Mesodermal cell (in vitro differentiated cells): ENCODE results near the gene ATP13A3.

ENCODE experiments used
- H3K27ac ChIP-seq: 2 replicates; pipeline ENCODE4 v1.7.0; 2013; ENCODE audit warnings: mild to moderate bottlenecking, low read depth, low read length, moderate library complexity; ENCODE audit not compliant: severe bottlenecking
- H3K36me3 ChIP-seq: 2 replicates; pipeline ENCODE4 v1.7.1; 2013; ENCODE audit warnings: mild to moderate bottlenecking, low read length, moderate library complexity; ENCODE audit not compliant: control insufficient read depth, insufficient read depth
- H3K4me1 ChIP-seq: one replicate; pipeline ENCODE4 v1.7.1; 2013; ENCODE audit warnings: mild to moderate bottlenecking, low read length; ENCODE audit not compliant: insufficient read depth, control insufficient read depth, poor library complexity, severe bottlenecking
- H3K4me3 ChIP-seq: 2 replicates; pipeline ENCODE4 v1.7.0; 2013; ENCODE audit warnings: low read length, control low read depth, mild to moderate bottlenecking; ENCODE audit not compliant: insufficient read depth, poor library complexity, severe bottlenecking; ENCODE audit errors: extremely low read depth
- H3K9me3 ChIP-seq: 2 replicates; pipeline ENCODE4 v1.7.1; 2013; ENCODE audit warnings: mild to moderate bottlenecking, low read length, moderate library complexity; ENCODE audit not compliant: control insufficient read depth
- WGBS, 2 experiments: methylation state at CpG; one replicate each; pipeline ENCODE4 v1.1.5; 2013; ENCODE audit warnings: missing lambda C conversion rate in 2 of 2; ENCODE audit not compliant: insufficient coverage in 2 of 2; 5-methylcytosine and 5-hydroxymethylcytosine counted together

Gene ATP13A3

DNA sequence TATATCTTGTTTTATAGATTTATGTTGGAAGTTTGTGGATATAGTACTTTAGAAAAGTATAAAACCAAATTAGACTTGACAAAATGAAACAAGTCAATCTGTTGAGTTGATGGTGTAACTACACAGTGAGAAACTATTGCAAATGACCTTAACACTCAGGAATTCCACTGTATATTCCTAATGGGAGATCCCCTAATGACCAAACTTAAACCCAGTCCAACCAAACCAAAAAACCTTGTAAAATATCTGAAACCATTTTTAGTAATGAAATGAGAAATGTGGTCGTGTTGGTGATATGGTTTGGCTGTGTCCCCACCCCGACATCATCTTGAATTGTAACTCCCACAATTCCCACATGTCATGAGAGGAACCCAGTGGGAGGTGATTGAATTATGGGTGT, 31.9 kb upstream of the ATP13A3 start:
- Histone ChIP-seq H3K4me1 (no peaks in the 10 kb centered on the region), H3K4me3 (no peak overlapping the region), H3K9me3 (no peaks in the 10 kb centered on the region), H3K27ac (no peak overlapping the region), H3K36me3 (no peaks in the 10 kb centered on the region)
- no CpG with 5 or more reads among the region's 2 CpGs for WGBS, 2 experiments

DNA sequence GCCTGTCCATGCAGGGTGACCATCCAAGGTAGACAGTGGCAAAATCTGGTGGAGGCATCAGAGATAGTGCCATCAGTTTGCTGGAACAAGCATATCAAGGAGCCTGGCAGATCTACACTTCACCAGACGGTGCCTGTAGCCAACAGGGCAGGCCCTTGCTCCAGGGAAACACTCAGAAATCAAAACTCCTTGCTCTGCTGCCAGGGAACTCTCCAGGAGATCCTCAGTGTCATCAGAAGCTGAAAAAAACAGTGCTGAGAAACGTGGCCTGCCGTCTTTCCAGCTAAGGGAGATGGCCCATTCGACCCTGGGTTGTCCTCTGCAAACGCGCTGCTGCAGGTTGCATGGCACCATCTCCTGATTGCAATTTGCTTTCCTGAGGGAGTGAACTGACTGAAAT, 30.5 kb upstream of the ATP13A3 start:
- Histone ChIP-seq H3K4me3 (no peak overlapping the region), H3K27ac (no peak overlapping the region), H3K36me3 (no peaks in the 10 kb centered on the region), H3K4me1 (no peaks in the 10 kb centered on the region), H3K9me3 (no peaks in the 10 kb centered on the region)
- 66 to 74% methylated on average over 6 of the region's 6 CpGs for WGBS, 2 experiments

DNA sequence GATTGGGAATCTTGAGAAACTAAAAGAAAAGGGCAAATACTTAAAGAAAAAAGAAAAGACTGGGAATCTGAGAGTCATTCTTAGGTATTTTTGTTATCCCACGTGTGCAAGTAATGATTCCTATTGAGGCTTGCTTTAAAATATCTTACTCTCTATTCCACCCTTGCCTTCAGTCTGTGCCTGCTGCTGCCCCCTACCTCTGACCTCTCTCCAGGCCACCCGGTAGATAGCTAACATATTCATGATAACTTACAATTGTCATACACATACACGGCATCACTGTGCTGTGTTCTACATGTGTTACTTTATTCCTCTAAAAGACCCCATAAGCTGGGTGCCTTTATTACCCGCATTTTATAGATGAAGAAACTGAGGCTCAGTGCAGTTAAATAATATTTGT, 27.8 kb upstream of the ATP13A3 start:
- no peak overlapping the region for H3K27ac ChIP-seq
- 78 to 90% methylated on average over 2 of the region's 4 CpGs for WGBS, 2 experiments
- no peaks in the 10 kb centered on the region for H3K4me1 ChIP-seq
- H3K36me3 ChIP-seq, result no peaks in the 10 kb centered on the region
- H3K4me3 ChIP-seq, result no peak overlapping the region
- H3K9me3 ChIP-seq, result no peaks in the 10 kb centered on the region

DNA sequence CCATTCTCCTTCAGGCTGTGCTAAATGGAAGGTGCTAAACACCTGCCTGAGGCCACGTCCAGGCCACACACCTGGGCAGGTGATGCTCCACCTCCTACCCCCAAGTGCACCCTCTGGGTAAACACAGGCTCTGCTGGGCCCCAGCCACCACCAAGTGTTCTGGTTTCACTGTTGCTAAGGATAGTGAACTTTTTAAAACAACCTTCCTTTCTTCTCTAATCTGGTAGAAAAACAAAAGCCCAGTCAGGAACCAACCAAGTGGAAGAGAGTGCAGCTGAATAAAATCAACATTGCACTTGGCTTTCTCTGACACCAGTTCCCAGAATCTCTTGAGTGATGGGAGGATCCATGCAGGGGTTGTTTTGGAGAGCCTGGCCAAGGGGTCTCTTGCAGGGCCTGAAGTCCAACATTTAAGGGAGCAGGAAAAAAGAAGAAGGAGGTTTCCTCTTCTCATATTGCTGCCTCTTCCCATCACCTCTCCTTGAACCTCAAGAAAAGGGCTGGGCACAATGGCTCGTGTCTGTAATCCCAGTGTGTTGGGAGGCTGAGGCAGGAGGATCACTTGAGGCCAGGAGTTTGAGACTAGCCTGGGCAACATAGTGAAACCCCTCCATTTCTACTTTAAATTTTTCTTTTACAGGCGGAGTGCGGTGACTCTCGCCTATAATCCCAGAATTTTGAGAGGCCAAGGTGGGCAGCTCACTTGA, 26.2 kb upstream of the ATP13A3 start:
- Histone ChIP-seq H3K4me1 (no peaks in the 10 kb centered on the region), H3K27ac (no peak overlapping the region), H3K9me3 (no peaks in the 10 kb centered on the region), H3K4me3 (no peak overlapping the region), H3K36me3 (no peaks in the 10 kb centered on the region)
- WGBS, 2 experiments, result 92 to 100% methylated on average over 3 to 4 of the region's 5 CpGs

DNA sequence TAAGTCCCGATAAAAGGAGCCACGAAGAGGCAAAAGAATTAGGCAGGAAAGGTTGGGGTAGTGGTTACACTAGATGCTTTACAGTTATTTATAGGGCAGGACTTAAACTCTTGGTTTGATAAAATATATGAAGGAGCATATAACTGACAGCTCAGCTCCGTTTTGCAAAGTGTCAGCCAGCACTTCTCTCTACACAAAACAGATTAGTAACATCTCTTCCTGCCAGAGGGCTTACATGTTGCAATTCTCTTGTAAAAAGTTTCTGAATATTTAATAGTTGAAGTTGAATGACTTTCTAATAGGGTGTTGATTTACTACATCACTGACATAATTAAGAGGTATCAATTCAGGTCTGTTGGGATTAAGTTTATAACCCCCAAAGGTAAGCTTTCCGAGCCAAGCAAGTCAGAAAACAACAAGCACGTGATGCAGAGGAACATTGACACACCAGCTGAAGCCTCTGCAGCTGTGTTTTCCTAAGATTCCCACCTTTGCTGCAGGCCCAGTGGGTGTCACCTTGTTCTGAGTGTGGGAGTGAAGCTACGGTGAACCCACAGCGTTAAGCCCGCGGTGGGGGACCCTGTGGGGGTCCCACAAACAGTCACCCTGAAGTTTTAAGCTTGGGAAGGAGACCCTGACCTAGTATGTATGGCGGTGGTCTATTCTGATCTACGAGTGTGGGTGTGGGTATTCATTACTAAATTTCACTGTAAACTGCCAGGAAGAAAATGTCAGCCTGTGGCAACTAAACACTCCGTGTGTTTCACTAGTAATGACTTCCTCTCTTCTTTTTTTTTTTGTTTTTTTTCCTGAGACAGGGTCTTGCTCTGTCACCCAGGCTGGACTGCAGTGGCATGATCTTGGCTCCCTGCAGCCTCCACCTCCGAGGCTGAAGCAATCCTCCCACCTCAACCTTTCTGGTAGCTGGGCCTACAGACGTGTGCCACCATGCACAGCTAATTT, 22.0 kb upstream of the ATP13A3 start:
- H3K36me3 ChIP-seq, result no peaks in the 10 kb centered on the region
- H3K9me3 ChIP-seq, result no peaks in the 10 kb centered on the region
- no peaks in the 10 kb centered on the region for H3K4me1 ChIP-seq
- no peak overlapping the region for H3K4me3 ChIP-seq
- 86 to 98% methylated on average over 9 to 11 of the region's 14 CpGs for WGBS, 2 experiments
- no peak overlapping the region for H3K27ac ChIP-seq

DNA sequence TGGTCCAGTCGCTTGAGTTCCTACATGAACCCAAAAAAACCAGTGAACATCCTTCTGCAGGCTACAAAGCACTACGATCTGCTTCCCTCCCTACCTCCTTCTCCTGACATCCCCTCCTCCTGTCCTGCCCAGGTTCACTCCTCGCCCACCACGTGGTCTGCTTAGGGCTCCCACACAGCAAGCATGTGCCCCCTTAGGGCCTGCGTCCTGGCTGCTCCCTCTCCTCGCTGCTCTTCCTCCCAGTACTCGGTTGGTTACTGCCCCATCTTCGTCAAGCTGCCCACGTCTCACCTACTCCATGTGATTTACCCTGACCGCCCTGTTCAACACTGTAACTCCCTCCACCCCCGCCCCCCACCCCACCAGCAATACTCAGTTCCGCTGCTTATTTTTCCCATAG, 20.8 kb upstream of the ATP13A3 start:
- no peaks in the 10 kb centered on the region for H3K4me1 ChIP-seq
- WGBS, 2 experiments, result 84 to 92% methylated on average over 10 of the region's 12 CpGs
- no peak overlapping the region for H3K27ac ChIP-seq
- no peaks in the 10 kb centered on the region for H3K9me3 ChIP-seq
- H3K36me3 ChIP-seq, result no peaks in the 10 kb centered on the region
- no peak overlapping the region for H3K4me3 ChIP-seq

DNA sequence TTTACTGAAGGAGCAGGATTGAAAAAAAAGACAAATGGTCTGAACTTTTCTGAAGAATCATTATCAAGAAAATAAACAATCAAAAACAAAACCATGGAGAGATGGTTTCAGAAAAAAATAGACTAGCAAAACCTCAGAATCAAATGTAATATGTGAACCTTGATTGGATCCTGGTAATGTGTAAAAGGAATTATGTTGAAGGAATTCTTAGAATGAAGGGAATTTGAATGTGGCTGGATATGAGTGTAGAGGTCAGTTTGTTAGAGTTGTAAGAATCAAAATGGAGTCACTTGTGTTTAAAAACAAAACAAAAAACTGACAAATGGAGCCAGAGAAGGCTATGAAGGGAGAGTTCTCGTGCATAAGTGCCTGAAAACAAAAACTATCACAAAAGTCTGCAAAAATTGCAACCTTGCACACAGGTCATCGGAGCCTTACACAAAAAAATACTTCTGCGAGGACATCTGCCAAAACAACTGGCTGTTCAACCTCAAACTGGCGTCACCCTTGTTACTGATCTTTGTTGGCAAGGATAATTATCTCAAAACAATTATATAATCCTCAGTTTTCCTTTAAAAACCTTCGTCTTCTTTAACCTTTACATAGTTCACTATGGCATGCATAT, 19.1 kb upstream of the ATP13A3 start:
- Histone ChIP-seq H3K36me3 (no peaks in the 10 kb centered on the region), H3K4me3 (no peak overlapping the region), H3K27ac (no peak overlapping the region), H3K4me1 (no peaks in the 10 kb centered on the region), H3K9me3 (no peaks in the 10 kb centered on the region)
- 92 to 94% methylated on average over 5 of the region's 5 CpGs for WGBS, 2 experiments

DNA sequence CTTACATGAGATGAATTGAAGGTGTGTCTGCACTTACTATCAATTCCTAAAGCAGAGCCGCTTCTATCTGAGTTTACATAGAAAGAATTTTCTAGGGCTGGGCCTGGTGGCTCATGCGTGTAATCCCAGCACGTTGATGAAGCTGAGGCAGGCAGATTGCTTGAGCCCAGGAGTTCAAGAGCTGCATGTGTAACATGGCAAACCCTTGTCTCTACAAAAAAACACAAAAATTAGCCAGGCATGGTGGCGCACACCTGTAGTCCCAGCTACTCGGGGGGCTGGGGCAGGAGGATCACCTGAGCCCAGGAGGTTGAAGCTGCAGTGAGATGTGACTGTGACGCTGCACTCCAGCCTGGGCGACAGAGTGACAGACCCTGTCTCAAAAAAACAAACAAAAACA, 18.1 kb upstream of the ATP13A3 start:
- H3K36me3 ChIP-seq, result no peaks in the 10 kb centered on the region
- H3K4me1 ChIP-seq, result no peaks in the 10 kb centered on the region
- WGBS, 2 experiments, result 70 to 100% methylated on average over 2 to 5 of the region's 7 CpGs
- no peak overlapping the region for H3K27ac ChIP-seq
- H3K9me3 ChIP-seq, result no peaks in the 10 kb centered on the region
- H3K4me3 ChIP-seq, result no peak overlapping the region

DNA sequence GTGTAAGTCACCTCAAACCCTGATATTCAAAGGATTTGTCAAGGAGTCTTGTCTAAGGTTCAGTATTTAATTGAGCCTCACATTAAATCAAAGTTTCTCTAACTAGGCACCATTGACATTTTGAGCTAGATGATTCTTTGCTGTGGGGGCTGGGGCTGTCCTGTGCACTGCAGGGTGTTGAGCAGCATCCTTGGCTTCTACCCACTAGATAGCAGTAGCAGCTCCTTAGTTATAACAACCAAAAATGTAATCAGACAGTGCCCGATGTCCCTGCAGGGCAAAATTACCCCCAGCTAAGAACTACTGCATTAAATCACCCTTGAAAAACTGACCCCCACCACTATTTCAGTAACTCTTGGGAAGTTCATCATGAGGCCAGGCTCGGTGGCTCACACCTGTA, 17.3 kb upstream of the ATP13A3 start:
- Histone ChIP-seq H3K4me1 (no peaks in the 10 kb centered on the region), H3K36me3 (no peaks in the 10 kb centered on the region), H3K4me3 (no peak overlapping the region), H3K27ac (no peak overlapping the region), H3K9me3 (no peaks in the 10 kb centered on the region)
- 84 to 100% methylated on average over 1 to 2 of the region's 2 CpGs for WGBS, 2 experiments

DNA sequence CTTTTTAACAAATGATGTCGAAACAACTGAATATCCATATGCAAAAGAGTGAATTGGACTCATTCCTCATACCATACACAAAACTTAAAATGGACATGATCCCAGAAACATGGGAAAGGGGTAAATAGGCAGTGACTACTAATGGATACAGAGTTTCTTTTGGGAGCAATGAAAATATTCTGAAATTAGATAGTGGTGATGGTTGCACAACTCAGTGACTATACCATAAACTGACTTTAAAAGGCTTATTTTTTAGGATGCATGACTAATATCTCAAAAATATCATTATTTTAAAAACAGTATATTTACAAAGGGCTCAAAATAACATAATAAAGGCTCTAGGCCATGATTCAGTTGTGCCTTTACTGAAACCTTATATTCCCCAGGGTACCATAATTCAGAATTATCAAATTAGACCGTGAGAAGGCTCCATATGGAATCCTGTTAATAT, 16.3 kb upstream of the ATP13A3 start:
- WGBS, 2 experiments, result 90 to 92% methylated on average over 1 of the region's 2 CpGs
- Histone ChIP-seq H3K36me3 (no peaks in the 10 kb centered on the region), H3K4me3 (no peak overlapping the region), H3K27ac (no peak overlapping the region), H3K4me1 (peaks cover 1% of the 10 kb centered on the region), H3K9me3 (no peaks in the 10 kb centered on the region)
